ENCODE results near the gene TRPM2.

GRCh38 chr21:44450402-44450801, 97.0 kb downstream of the TRPM2 start:
- TF ChIP-seq CTCF (IDR thresholded peaks at IDR 0.05; ENCODE audit: borderline replicate concordance, extremely low read depth, low read length, poor library complexity, severe bottlenecking) (no peak), EZH2 (IDR thresholded peaks at IDR 0.05; ENCODE audit: borderline replicate concordance, low read depth, low read length, severe bottlenecking) (no peak)

Data from DND-41 (cell line).